A549 (cell line): ENCODE results near the gene ANKK1. TPM values are rescaled to one million over a fixed set of nuclear protein-coding genes. Genes with fewer than 3 reads are reported as not detected.

Source experiments
- polyA plus RNA-seq, 4 experiments: library from polyadenylated mRNA; depleted of rRNA in 3 of 4; stranded (reverse); fragments of >200 nt; fragmentation: RNase III in 1 of 4; extraction: RNeasy Plus Mini Kit Qiagen cat#74134 plus additional on column Dnase treatment in 1 of 4; gene quantifications; 2 replicates in 3 of 4; 3 replicates in 1 of 4; pipeline ENCODE4 v1.2.3, GENCODE V29; 2011 to 2017
- small RNA-seq, 6 experiments: library from RNA; depleted of rRNA; stranded (forward); fragments of <200 nt; gene quantifications; one replicate each; pipeline ENCODE3, GENCODE V24; 2012

The ANKK1 gene
- polyA plus RNA-seq, 2 of the 4 experiments (the other 2 are of a cell fraction) = 0.08 TPM; not detected in 1

Small RNAs within 50 kb of the gene (small RNA-seq; reads per million reads assigned to genes)
- gene MIR4301 = 0 reads per million in 6 experiments

Other genes with a start within 250 kb of the ANKK1 start
- gene TTC12, start 73.2 kb upstream of the ANKK1 start, polyA plus RNA-seq (2011; rRNA removed) = 11.3 and 13.5 TPM in 2 replicates
- 5.9 to 7.2 TPM (median 6.5 TPM) in 3 replicates for gene TTC12, start 73.2 kb upstream of the ANKK1 start, polyA plus RNA-seq (2017; fragmentation: RNase III; extraction: RNeasy Plus Mini Kit Qiagen cat#74134 plus additional on column Dnase treatment)
- not detected in 2 replicates for gene DRD2, start 87.6 kb downstream of the ANKK1 start, polyA plus RNA-seq (2011; rRNA removed)
- gene DRD2, start 87.6 kb downstream of the ANKK1 start, polyA plus RNA-seq (2017; fragmentation: RNase III; extraction: RNeasy Plus Mini Kit Qiagen cat#74134 plus additional on column Dnase treatment) = not detected in 3 replicates